Neuronal stem cell (in vitro differentiated cells): Measurements from ENCODE around the gene CHID1.

ENCODE experiments used
- DNase-seq: peaks from one replicate; pipeline ENCODE4 v3.0.0-alpha.2; 2013; ENCODE audit warnings: low spot score
- H2AFZ ChIP-seq: one replicate; pipeline ENCODE4 v1.6.1; 2013; ENCODE audit warnings: mild to moderate bottlenecking, low read length, inconsistent platforms
- H2AK5ac ChIP-seq: 2 replicates; pipeline ENCODE4 v1.6.1; 2013; ENCODE audit warnings: low read depth, mild to moderate bottlenecking, inconsistent platforms, low read length, moderate library complexity, mixed read lengths
- H2BK120ac ChIP-seq: 2 replicates; pipeline ENCODE4 v1.6.1; 2013; ENCODE audit warnings: low read depth, mild to moderate bottlenecking, inconsistent platforms, low read length, moderate library complexity, mixed read lengths
- H2BK12ac ChIP-seq: one replicate; pipeline ENCODE4 v1.6.1; 2013; ENCODE audit warnings: low read length, inconsistent platforms
- H2BK15ac ChIP-seq: 2 replicates; pipeline ENCODE4 v1.6.1; 2013; ENCODE audit warnings: mild to moderate bottlenecking, low read length, inconsistent platforms, mixed read lengths
- H2BK5ac ChIP-seq: one replicate; pipeline ENCODE4 v1.6.1; 2013; ENCODE audit warnings: inconsistent platforms, mild to moderate bottlenecking, low read length, moderate library complexity
- H3K14ac ChIP-seq: one replicate; pipeline ENCODE4 v1.6.1; 2013; ENCODE audit warnings: low read length, inconsistent platforms
- H3K18ac ChIP-seq: 2 replicates; pipeline ENCODE4 v1.6.1; 2013; ENCODE audit warnings: low read length, inconsistent platforms
- H3K23ac ChIP-seq: 2 replicates; pipeline ENCODE4 v1.6.1; 2013; ENCODE audit warnings: low read depth, mild to moderate bottlenecking, mixed read lengths, low read length, inconsistent platforms; ENCODE audit not compliant: poor library complexity
- H3K27ac ChIP-seq: replicated peaks from 3 replicates; pipeline ENCODE4 v1.5.1; 2013; ENCODE audit warnings: low read length, inconsistent platforms
- H3K27me3 ChIP-seq, 3 experiments: 2 replicates each; pipeline ENCODE4 v1.6.1; 2013; ENCODE audit warnings: low read length in 3 of 3, mild to moderate bottlenecking in 2 of 3, inconsistent platforms in 1 of 3, low read depth in 1 of 3, mixed read lengths in 1 of 3, moderate library complexity in 1 of 3; ENCODE audit not compliant: control insufficient read depth in 3 of 3, insufficient read depth in 3 of 3
- H3K36me3 ChIP-seq, 2 donors: replicated peaks in 1 of 2; 2 replicates each; pipeline ENCODE4 v1.6.1; 2013; ENCODE audit warnings: low read length in 2 of 2; ENCODE audit not compliant: control insufficient read depth in 2 of 2, insufficient read depth in 2 of 2
- H3K4ac ChIP-seq: 2 replicates; pipeline ENCODE4 v1.6.1; 2013; ENCODE audit warnings: inconsistent platforms, mild to moderate bottlenecking, low read length, moderate library complexity
- H3K4me1 ChIP-seq, 2 donors: 1 replicate in 1 of 2; 2 replicates in 1 of 2; pipeline ENCODE4 v1.6.1; 2013; ENCODE audit warnings: low read length in 2 of 2, low read depth in 1 of 2; ENCODE audit not compliant: control insufficient read depth in 2 of 2, insufficient read depth in 1 of 2
- H3K4me2 ChIP-seq: one replicate; pipeline ENCODE4 v1.6.1; 2013; ENCODE audit warnings: mild to moderate bottlenecking, low read length, inconsistent platforms; ENCODE audit not compliant: insufficient read depth, poor library complexity, severe bottlenecking
- H3K4me3 ChIP-seq, 2 donors: 2 replicates each; pipeline ENCODE4 v1.5.1; 2013; ENCODE audit warnings: low read length in 2 of 2, mild to moderate bottlenecking in 2 of 2, inconsistent platforms in 1 of 2, moderate library complexity in 1 of 2
- H3K79me1 ChIP-seq: one replicate; pipeline ENCODE4 v1.6.1; 2013; ENCODE audit warnings: low read depth, mild to moderate bottlenecking, inconsistent platforms, low read length, moderate library complexity
- H3K9ac ChIP-seq: one replicate; pipeline ENCODE4 v1.6.1; 2013; ENCODE audit warnings: mild to moderate bottlenecking, low read depth, low read length, inconsistent platforms; ENCODE audit not compliant: poor library complexity
- H3K9me3 ChIP-seq, 2 donors: replicated peaks in 1 of 2; 2 replicates each; pipeline versions ENCODE3 to v1.6.1; 2013; ENCODE audit warnings: low read length in 2 of 2, mild to moderate bottlenecking in 2 of 2, inconsistent platforms in 1 of 2, low read depth in 1 of 2, mixed read lengths in 1 of 2, moderate library complexity in 1 of 2; ENCODE audit not compliant: control insufficient read depth in 2 of 2, insufficient read depth in 1 of 2
- H4K8ac ChIP-seq: one replicate; pipeline ENCODE4 v1.6.1; 2013; ENCODE audit warnings: low read depth, mild to moderate bottlenecking, inconsistent platforms, low read length, moderate library complexity
- H4K91ac ChIP-seq: one replicate; pipeline ENCODE4 v1.6.1; 2013; ENCODE audit warnings: low read length, low read depth, mild to moderate bottlenecking, inconsistent platforms; ENCODE audit not compliant: poor library complexity
- WGBS, 2 donors: extraction: QIAGEN DNeasy Blood & Tissue Kit; methylation state at CpG; one replicate each; pipeline ENCODE4 v1.1.7; 2013; ENCODE audit warnings: missing lambda C conversion rate in 2 of 2, mixed read lengths in 1 of 2; ENCODE audit not compliant: insufficient read length in 2 of 2, insufficient replicate concordance in 1 of 2; ENCODE audit errors: extremely low coverage in 2 of 2; 5-methylcytosine and 5-hydroxymethylcytosine counted together

Gene CHID1

DNA sequence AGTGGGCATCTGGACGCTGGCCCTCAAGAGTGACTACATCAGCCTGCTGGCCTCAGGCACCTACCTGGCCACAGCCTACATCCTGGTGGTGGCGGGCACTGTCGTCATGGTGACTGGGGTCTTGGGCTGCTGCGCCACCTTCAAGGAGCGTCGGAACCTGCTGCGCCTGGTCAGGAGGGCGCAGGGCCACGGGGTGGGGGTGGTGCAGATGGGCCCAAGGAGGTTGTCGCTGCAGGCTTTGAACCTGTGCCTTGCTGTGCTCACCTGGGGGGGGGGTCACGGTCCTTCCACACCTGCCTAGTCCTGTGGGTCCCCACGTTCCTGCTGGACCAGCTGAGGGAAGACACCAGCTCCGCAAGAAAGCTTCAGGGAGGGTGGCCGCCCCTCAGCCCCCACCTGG is 74.3 kb downstream of the CHID1 start:
- Histone ChIP-seq H2AK5ac (no peak overlapping the region), H3K4me1 (peaks cover 23 to 27% of the 10 kb centered on the region in 2 donors), H3K36me3 (peaks cover 48 to 60% of the 10 kb centered on the region in 2 donors), H3K23ac (peak overlapping the region; percentile 73), H3K27me3 (peaks cover 2 to 10% (median 9%) of the 10 kb centered on the region in 3 experiments), H3K9ac (peak overlapping the region; percentile 77), H3K79me1 (peaks cover 35% of the 10 kb centered on the region), H4K91ac (no peak overlapping the region), H3K4ac (no peak overlapping the region), H2BK15ac (no peak overlapping the region), H3K14ac (no peak overlapping the region), H3K4me3 (no peak overlapping the region), H3K4me2 (no peak overlapping the region), H3K18ac (no peak overlapping the region), H3K27ac (no peak overlapping the region), H3K9me3 (peaks cover 0 to 3% of the 10 kb centered on the region in 2 donors), H2BK12ac (no peak overlapping the region), H2BK5ac (peak overlapping the region; percentile 24), H4K8ac (no peak overlapping the region), H2AFZ (no peak overlapping the region), H2BK120ac (no peak overlapping the region)
- no CpG with 5 or more reads among the region's 14 CpGs for WGBS, 2 donors
- DNase-seq: no peak

- peak overlapping the region; percentile 25 for H3K4me2 ChIP-seq
- H3K23ac ChIP-seq: peak overlapping the region; percentile 85
- peak overlapping the region; percentile 81 for H2AK5ac ChIP-seq
- peak overlapping the region; percentile 75 for H2BK15ac ChIP-seq
- no peak overlapping the region for H4K91ac ChIP-seq
- H3K4me1 ChIP-seq: peaks cover 30 to 35% of the 10 kb centered on the region in 2 donors
- peaks cover 9 to 23% (median 18%) of the 10 kb centered on the region in 3 experiments for H3K27me3 ChIP-seq
- H3K79me1 ChIP-seq: peaks cover 26% of the 10 kb centered on the region
- H3K36me3 ChIP-seq: peaks cover 33 to 43% of the 10 kb centered on the region in 2 donors
- H3K4ac ChIP-seq: no peak overlapping the region
- no CpG with 5 or more reads among the region's 31 CpGs for WGBS, 2 donors
- H4K8ac ChIP-seq: peak overlapping the region; percentile 43
- H3K14ac ChIP-seq: no peak overlapping the region
- no peak overlapping the region for H2BK120ac ChIP-seq
- DNase-seq: no peak
- no peak overlapping the region for H3K27ac ChIP-seq
- H2AFZ ChIP-seq: no peak overlapping the region
- no peak overlapping the region for H3K4me3 ChIP-seq
- peaks cover 0 to 3% of the 10 kb centered on the region in 2 donors for H3K9me3 ChIP-seq
- no peak overlapping the region for H2BK5ac ChIP-seq
- H3K18ac ChIP-seq: peak overlapping the region; percentile 76
- no peak overlapping the region for H2BK12ac ChIP-seq
- H3K9ac ChIP-seq: peak overlapping the region; percentile 60
Observed at GRCh38 chr11:834371-835316, 76.0 kb downstream of the CHID1 start.

DNA sequence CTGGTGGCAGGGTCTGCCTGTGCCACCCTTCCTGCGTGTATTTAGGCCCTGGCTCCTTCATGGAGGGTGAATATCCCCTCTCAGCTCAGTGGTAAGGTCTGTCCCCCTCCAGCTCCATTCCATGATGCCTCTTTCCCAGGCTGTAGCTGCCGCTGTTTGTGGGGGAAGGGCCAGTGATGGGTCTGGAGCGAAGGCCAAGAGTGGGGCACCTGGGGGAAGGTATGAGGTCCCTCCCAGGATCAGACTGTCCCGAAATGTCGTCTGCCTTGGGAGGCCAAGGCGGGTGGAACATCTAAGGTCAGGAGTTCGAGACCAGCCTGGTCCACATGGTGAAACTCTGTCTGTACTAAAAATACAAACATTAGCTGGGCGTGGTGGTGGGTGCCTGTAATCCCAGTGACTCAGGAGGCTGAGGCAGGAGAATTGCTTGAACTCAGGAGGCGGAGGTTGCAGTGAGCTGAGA is 76.7 kb downstream of the CHID1 start:
- Histone ChIP-seq H4K8ac (no peak overlapping the region), H2AFZ (peak overlapping the region; percentile 89), H3K23ac (no peak overlapping the region), H2BK12ac (no peak overlapping the region), H3K4ac (no peak overlapping the region), H3K79me1 (peaks cover 26% of the 10 kb centered on the region), H3K14ac (no peak overlapping the region), H3K27ac (no peak overlapping the region), H3K4me1 (peaks cover 38 to 42% of the 10 kb centered on the region in 2 donors), H3K9me3 (peaks cover 0 to 3% of the 10 kb centered on the region in 2 donors), H3K9ac (peak overlapping the region; percentile 80), H2BK15ac (no peak overlapping the region), H3K4me3 (peak overlapping the region; percentile 62 to 89), H4K91ac (no peak overlapping the region), H3K36me3 (peaks cover 26 to 36% of the 10 kb centered on the region in 2 donors), H3K4me2 (peak overlapping the region; percentile 77), H2BK5ac (no peak overlapping the region), H3K27me3 (peaks cover 9 to 31% (median 18%) of the 10 kb centered on the region in 3 experiments), H3K18ac (peak overlapping the region; percentile 97), H2AK5ac (peak overlapping the region; percentile 0), H2BK120ac (no peak overlapping the region)
- WGBS, 2 donors: no CpG with 5 or more reads among the region's 9 CpGs
- no peak for DNase-seq
